H9 (cell line): ENCODE measurements around the gene FGF11. TPM values are rescaled to one million over a fixed set of nuclear protein-coding genes. Genes with fewer than 3 reads are reported as not detected.

Experiments used
- DNase-seq: peaks from one replicate; pipeline ENCODE4 v3.0.0-alpha.2; 2017
- H2AFZ ChIP-seq: one replicate; pipeline ENCODE4 v1.6.1; 2013; ENCODE audit warnings: mild to moderate bottlenecking, low read length, control low read depth, moderate library complexity
- H2AK5ac ChIP-seq: 2 replicates; pipeline ENCODE4 v1.6.1; 2013; ENCODE audit warnings: low read length, control low read depth, mixed read lengths; ENCODE audit not compliant: insufficient read length
- H2BK120ac ChIP-seq: one replicate; pipeline ENCODE4 v1.6.1; 2013; ENCODE audit warnings: low read depth, mild to moderate bottlenecking, low read length, control low read depth, inconsistent platforms; ENCODE audit not compliant: poor library complexity, severe bottlenecking
- H2BK12ac ChIP-seq: 2 replicates; pipeline ENCODE4 v1.6.1; 2013; ENCODE audit warnings: low read length, control low read depth, mixed read lengths, low read depth; ENCODE audit not compliant: insufficient read length
- H2BK15ac ChIP-seq: 2 replicates; pipeline ENCODE4 v1.6.1; 2013; ENCODE audit warnings: low read depth, low read length, control low read depth
- H2BK20ac ChIP-seq: one replicate; pipeline ENCODE4 v1.6.1; 2013; ENCODE audit warnings: low read depth, mild to moderate bottlenecking, low read length, control low read depth, inconsistent platforms; ENCODE audit not compliant: poor library complexity, severe bottlenecking
- H2BK5ac ChIP-seq: 2 replicates; pipeline ENCODE4 v1.6.1; 2013; ENCODE audit warnings: low read length, control low read depth, mixed read lengths; ENCODE audit not compliant: insufficient read length
- H3K14ac ChIP-seq: 2 replicates; pipeline ENCODE4 v1.6.1; 2013; ENCODE audit warnings: low read length, control low read depth; ENCODE audit not compliant: insufficient read depth
- H3K18ac ChIP-seq: 2 replicates; pipeline ENCODE4 v1.6.1; 2013; ENCODE audit warnings: low read depth, mild to moderate bottlenecking, mixed read lengths, low read length, control low read depth; ENCODE audit not compliant: insufficient read length
- H3K23ac ChIP-seq: 2 replicates; pipeline ENCODE4 v1.6.1; 2013; ENCODE audit warnings: low read length, control low read depth, mixed read lengths, low read depth; ENCODE audit not compliant: insufficient read length
- H3K23me2 ChIP-seq: 2 replicates; pipeline ENCODE4 v1.6.1; 2013; ENCODE audit warnings: low read depth, mild to moderate bottlenecking, mixed read lengths, low read length, control low read depth; ENCODE audit not compliant: insufficient read length, poor library complexity, severe bottlenecking
- H3K27ac ChIP-seq: 2 replicates; pipeline ENCODE4 v1.5.1; 2013; ENCODE audit warnings: low read length, control low read depth, mixed read lengths, low read depth; ENCODE audit not compliant: insufficient read length
- H3K27me3 ChIP-seq: 2 replicates; pipeline ENCODE4 v1.6.1; 2013; ENCODE audit warnings: low read length, control low read depth, inconsistent platforms; ENCODE audit not compliant: insufficient read depth
- H3K4ac ChIP-seq: 2 replicates; pipeline ENCODE4 v1.6.1; 2013; ENCODE audit warnings: low read depth, mild to moderate bottlenecking, control low read depth, inconsistent platforms, low read length, moderate library complexity
- H3K4me1 ChIP-seq: 2 replicates; pipeline ENCODE4 v1.6.1; 2013; ENCODE audit warnings: low read length, control low read depth, inconsistent platforms; ENCODE audit not compliant: insufficient read depth
- H3K4me2 ChIP-seq: 2 replicates; pipeline ENCODE4 v1.6.1; 2013; ENCODE audit warnings: low read length, control low read depth, mixed read lengths; ENCODE audit not compliant: insufficient read length, insufficient read depth
- H3K56ac ChIP-seq: 2 replicates; pipeline ENCODE4 v1.6.1; 2013; ENCODE audit warnings: low read depth, mild to moderate bottlenecking, mixed read lengths, low read length, control low read depth; ENCODE audit not compliant: insufficient read length
- H3K79me1 ChIP-seq: 2 replicates; pipeline ENCODE4 v1.6.1; 2013; ENCODE audit warnings: low read depth, mild to moderate bottlenecking, moderate library complexity, low read length, control low read depth, inconsistent platforms; ENCODE audit not compliant: insufficient read depth, poor library complexity, severe bottlenecking
- H3K79me2 ChIP-seq: 2 replicates; pipeline ENCODE4 v1.6.1; 2013; ENCODE audit warnings: low read length, control low read depth, inconsistent platforms; ENCODE audit not compliant: insufficient read depth
- H3K9ac ChIP-seq: 2 replicates; pipeline ENCODE4 v1.6.1; 2013; ENCODE audit warnings: low read length, control low read depth, mixed read lengths; ENCODE audit not compliant: insufficient read length; ENCODE audit errors: extremely low read depth
- H3K9me3 ChIP-seq: one replicate; pipeline ENCODE4 v1.6.1; 2013; ENCODE audit warnings: low read depth, low read length, inconsistent platforms; ENCODE audit not compliant: control insufficient read depth
- H3T11ph ChIP-seq: one replicate; pipeline ENCODE4 v1.6.1; 2013; ENCODE audit warnings: mild to moderate bottlenecking, low read length, control low read depth, inconsistent platforms
- H4K20me1 ChIP-seq: one replicate; pipeline ENCODE4 v1.6.1; 2013; ENCODE audit not compliant: control insufficient read depth, insufficient read length, insufficient read depth
- H4K5ac ChIP-seq: 2 replicates; pipeline ENCODE4 v1.6.1; 2013; ENCODE audit warnings: low read depth, mild to moderate bottlenecking, mixed read lengths, low read length, control low read depth; ENCODE audit not compliant: insufficient read length
- H4K8ac ChIP-seq: replicated peaks from 2 replicates; pipeline ENCODE4 v1.6.1; 2013; ENCODE audit warnings: low read length, control low read depth, mixed read lengths, low read depth; ENCODE audit not compliant: insufficient read length
- H4K91ac ChIP-seq: 2 replicates; pipeline ENCODE4 v1.6.1; 2013; ENCODE audit warnings: low read depth, mild to moderate bottlenecking, moderate library complexity, mixed read lengths, low read length, control low read depth; ENCODE audit not compliant: insufficient read length
- H3K27ac Mint-ChIP-seq, 3 experiments: 2 replicates in 2 of 3; 3 replicates in 1 of 3; pipeline ENCODE4 v1.8.0; 2020 to 2021; ENCODE audit warnings: mixed read lengths in 3 of 3, mild to moderate bottlenecking in 1 of 3, moderate library complexity in 1 of 3
- H3K27me3 Mint-ChIP-seq: 2 replicates; pipeline ENCODE4 v1.8.0; 2021; ENCODE audit warnings: low read depth, mild to moderate bottlenecking, moderate library complexity, mixed read lengths
- H3K36me3 Mint-ChIP-seq, 3 experiments: 2 replicates in 2 of 3; 3 replicates in 1 of 3; pipeline ENCODE4 v1.8.0; 2020 to 2021; ENCODE audit warnings: low read depth in 3 of 3, mixed read lengths in 3 of 3; ENCODE audit not compliant: insufficient read depth in 1 of 3
- H3K4me1 Mint-ChIP-seq, 2 experiments: 2 replicates each; pipeline ENCODE4 v1.8.0; 2020; ENCODE audit warnings: mixed read lengths in 2 of 2
- H3K4me3 Mint-ChIP-seq, 2 experiments: 2 replicates in 1 of 2; 3 replicates in 1 of 2; pipeline ENCODE4 v1.8.0; 2020 to 2021; ENCODE audit warnings: mild to moderate bottlenecking in 2 of 2, mixed read lengths in 2 of 2, moderate library complexity in 1 of 2
- H3K9me3 Mint-ChIP-seq, 2 experiments: 2 replicates in 1 of 2; 3 replicates in 1 of 2; pipeline ENCODE4 v1.8.0; 2020; ENCODE audit warnings: mild to moderate bottlenecking in 2 of 2, mixed read lengths in 2 of 2, moderate library complexity in 1 of 2
- WGBS: extraction: QIAGEN DNeasy Blood & Tissue Kit; methylation state at CpG from one replicate; pipeline ENCODE4 v1.1.7; 2013; ENCODE audit warnings: missing lambda C conversion rate, low lambda C conversion rate, mixed read lengths; ENCODE audit not compliant: insufficient read length; ENCODE audit errors: extremely low coverage; 5-methylcytosine and 5-hydroxymethylcytosine counted together
- total RNA-seq: library from RNA; stranded (reverse); gene quantifications from 2 replicates; pipeline ENCODE4 v1.2.1, GENCODE V29; 2021
- TF ChIP-seq, protein P1 (sequence below): fragments of 200-600 bp; sonication (generic); conservative IDR thresholded peaks from 3 replicates; pipeline ENCODE4 v1.8.0; 2021; ENCODE audit warnings: antibody characterized with exemption, mild to moderate bottlenecking

Gene FGF11
- total RNA-seq, 1 experiment from 2014 or later: 15.2 TPM

- Histone ChIP-seq H2BK5ac (no peak overlapping the region), H3K23me2 (peaks cover 7% of the 10 kb centered on the region), H3K56ac (no peak overlapping the region), H4K91ac (no peak overlapping the region), H3K4me2 (peak overlapping the region; percentile 22), H2BK12ac (no peak overlapping the region), H2BK20ac (no peak overlapping the region), H3K4ac (no peak overlapping the region), H3K23ac (no peak overlapping the region), H3K18ac (peak overlapping the region; percentile 59), H3K79me1 (no peaks in the 10 kb centered on the region), H4K8ac (no peak overlapping the region), H3K9me3 (no peaks in the 10 kb centered on the region), H3K27ac (no peak overlapping the region), H2BK120ac (no peak overlapping the region), H3K9ac (no peak overlapping the region), H3T11ph (no peak overlapping the region), H3K79me2 (no peaks in the 10 kb centered on the region), H3K27me3 (peaks cover 1% of the 10 kb centered on the region; the same call in 1 of the 2 replicates), H2AK5ac (no peak overlapping the region), H4K20me1 (no peaks in the 10 kb centered on the region), H3K14ac (no peak overlapping the region), H3K4me1 (no peaks in the 10 kb centered on the region; the same call in 1 of the 2 replicates), H2BK15ac (no peak overlapping the region), H4K5ac (no peak overlapping the region), H2AFZ (no peak overlapping the region)
- H3K27me3 Mint-ChIP-seq: peaks cover 13% of the 10 kb centered on the region
- peak overlapping the region; percentile 97 to 99 (median 97) for H3K27ac Mint-ChIP-seq
- peak; percentile 99 for DNase-seq
- H3K36me3 Mint-ChIP-seq: peaks cover 7 to 23% (median 13%) of the 10 kb centered on the region in 3 experiments
- no peaks in the 10 kb centered on the region; a peak in 1 of 5 replicates for H3K9me3 Mint-ChIP-seq
- peaks cover 30 to 46% of the 10 kb centered on the region in 2 experiments for H3K4me1 Mint-ChIP-seq
- H3K4me3 Mint-ChIP-seq: peak overlapping the region; percentile 81 to 94
- TF ChIP-seq, protein P1, sequence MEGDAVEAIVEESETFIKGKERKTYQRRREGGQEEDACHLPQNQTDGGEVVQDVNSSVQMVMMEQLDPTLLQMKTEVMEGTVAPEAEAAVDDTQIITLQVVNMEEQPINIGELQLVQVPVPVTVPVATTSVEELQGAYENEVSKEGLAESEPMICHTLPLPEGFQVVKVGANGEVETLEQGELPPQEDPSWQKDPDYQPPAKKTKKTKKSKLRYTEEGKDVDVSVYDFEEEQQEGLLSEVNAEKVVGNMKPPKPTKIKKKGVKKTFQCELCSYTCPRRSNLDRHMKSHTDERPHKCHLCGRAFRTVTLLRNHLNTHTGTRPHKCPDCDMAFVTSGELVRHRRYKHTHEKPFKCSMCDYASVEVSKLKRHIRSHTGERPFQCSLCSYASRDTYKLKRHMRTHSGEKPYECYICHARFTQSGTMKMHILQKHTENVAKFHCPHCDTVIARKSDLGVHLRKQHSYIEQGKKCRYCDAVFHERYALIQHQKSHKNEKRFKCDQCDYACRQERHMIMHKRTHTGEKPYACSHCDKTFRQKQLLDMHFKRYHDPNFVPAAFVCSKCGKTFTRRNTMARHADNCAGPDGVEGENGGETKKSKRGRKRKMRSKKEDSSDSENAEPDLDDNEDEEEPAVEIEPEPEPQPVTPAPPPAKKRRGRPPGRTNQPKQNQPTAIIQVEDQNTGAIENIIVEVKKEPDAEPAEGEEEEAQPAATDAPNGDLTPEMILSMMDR: no peak
- WGBS: no CpG with 5 or more reads among the region's 16 CpGs
Measured at GRCh38 chr17:7445619-7445968, 6.3 kb downstream of the FGF11 start.
